SK-N-SH treated with all-trans-retinoic acid at 6 μM for 48 hours (cell line): ENCODE data around the gene TADA2A.

Source experiments
- TOX ChIP-seq: fragments of 250-450 bp; sonication (Bioruptor Pico); IDR thresholded peaks from 2 replicates; pipeline ENCODE4 v1.8.0; 2021; ENCODE audit warnings: mild to moderate bottlenecking, moderate library complexity, borderline replicate concordance
- ZFP30 ChIP-seq: fragments of 450-650 bp; formaldehyde crosslinking; IDR thresholded peaks from 2 replicates; pipeline ENCODE4 v1.5.0; 2022; ENCODE audit warnings: mild to moderate bottlenecking, moderate library complexity

GRCh38 chr17:37461668-37462067 lies 55.0 kb downstream of the TADA2A start:
- TF ChIP-seq TOX (CRISPR knock-in tag) (no peak), ZFP30 (no peak)
